Stimulated activated naive B cell treated with anti-CD40 and anti-IgM and Interleukin-4, amounts not matched to agents 10 μg/mL and 1 μg/mL and 100 μg/mL, for 72 hours (primary cell): Measurements from ENCODE around the gene CTBP2.
"Not testable (repeated sequence)": the region's sequence is repeated elsewhere in the genome, so short reads cannot be mapped to it uniquely, and the experiment has no call there.

Experiments used
- ATAC-seq, 2 donors: fragments of 150-1000 bp; cut with Tn5 transposase; replicated peaks; 2 replicates each; pipeline ENCODE4 v1.10.0; 2021; ENCODE audit warnings: moderate library complexity in 1 of 2
- DNase-seq: peaks from one replicate; pipeline ENCODE4 v3.0.0; 2021
- H3K27ac Mint-ChIP-seq: one replicate; pipeline ENCODE4 v1.8.0; 2022; ENCODE audit warnings: mild to moderate bottlenecking, mixed read lengths
- H3K27me3 Mint-ChIP-seq, 2 donors: one replicate each; pipeline ENCODE4 v1.8.0; 2022; ENCODE audit warnings: mixed read lengths in 2 of 2
- H3K36me3 Mint-ChIP-seq, 2 donors: one replicate each; pipeline ENCODE4 v1.8.0; 2022; ENCODE audit warnings: mixed read lengths in 2 of 2, mild to moderate bottlenecking in 1 of 2
- H3K4me1 Mint-ChIP-seq, 2 donors: one replicate each; pipeline ENCODE4 v1.8.0; 2022; ENCODE audit warnings: mixed read lengths in 2 of 2, mild to moderate bottlenecking in 1 of 2
- H3K4me3 Mint-ChIP-seq, 2 donors: one replicate each; pipeline ENCODE4 v1.8.0; 2022; ENCODE audit warnings: mild to moderate bottlenecking in 2 of 2, mixed read lengths in 2 of 2, moderate library complexity in 1 of 2
- H3K9me3 Mint-ChIP-seq, 2 donors: one replicate each; pipeline ENCODE4 v1.8.0; 2022; ENCODE audit warnings: mixed read lengths in 2 of 2, mild to moderate bottlenecking in 1 of 2

CTBP2 gene

GRCh38 chr10:124989526-124989925, 170.8 kb downstream of the CTBP2 start:
- DNase-seq (no peak), ATAC-seq (no peak)
- Mint-ChIP-seq H3K27ac (peak overlapping the region; percentile 59), H3K9me3 (no peaks in the 10 kb centered on the region), H3K4me3 (no peak overlapping the region), H3K4me1 (peaks cover 10 to 24% of the 10 kb centered on the region in 2 donors), H3K36me3 (peaks cover 18 to 31% of the 10 kb centered on the region in 2 donors), H3K27me3 (no peaks in the 10 kb centered on the region)

DNA sequence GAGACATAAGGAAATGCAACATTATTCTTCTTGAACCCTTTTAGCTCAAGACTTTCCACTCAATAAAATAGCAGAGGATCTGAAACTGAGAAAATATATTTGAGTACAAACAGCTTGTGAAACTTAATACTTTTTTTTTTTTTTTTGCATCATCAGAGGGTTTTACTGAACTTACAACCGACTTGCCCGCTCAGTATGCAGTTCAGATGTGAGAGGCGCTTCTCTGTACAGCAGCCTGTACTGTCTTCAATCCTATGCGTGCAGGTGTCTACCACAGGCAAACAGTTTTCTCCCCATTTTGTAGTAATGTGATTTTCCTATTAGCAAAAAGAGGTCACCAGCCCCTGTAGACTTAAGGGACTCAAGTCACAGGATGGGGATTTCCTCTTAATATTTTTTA, 171.6 kb downstream of the CTBP2 start:
- Mint-ChIP-seq H3K36me3 (peaks cover 23 to 36% of the 10 kb centered on the region in 2 donors), H3K4me1 (peaks cover 10 to 26% of the 10 kb centered on the region in 2 donors)
- ATAC-seq, result peak; percentile 80
- H3K27ac Mint-ChIP-seq, H3K9me3 Mint-ChIP-seq, H3K27me3 Mint-ChIP-seq, H3K4me3 Mint-ChIP-seq: not testable (repeated sequence)
- peak; percentile 19 for DNase-seq

- H3K9me3 Mint-ChIP-seq, result no peaks in the 10 kb centered on the region
- no peak overlapping the region for H3K4me3 Mint-ChIP-seq
- H3K4me1 Mint-ChIP-seq, result peaks cover 12 to 29% of the 10 kb centered on the region in 2 donors
- no peak for ATAC-seq
- DNase-seq, result no peak
- H3K36me3 Mint-ChIP-seq, result peaks cover 32 to 45% of the 10 kb centered on the region in 2 donors
- H3K27ac Mint-ChIP-seq, result no peak overlapping the region
- no peaks in the 10 kb centered on the region for H3K27me3 Mint-ChIP-seq
Measured at GRCh38 chr10:124987788-124988187, 172.6 kb downstream of the CTBP2 start.

GRCh38 chr10:124985162-124985561, 175.2 kb downstream of the CTBP2 start:
- Mint-ChIP-seq H3K4me3 (no peak overlapping the region), H3K27ac (no peak overlapping the region), H3K36me3 (peaks cover 34 to 48% of the 10 kb centered on the region in 2 donors), H3K27me3 (no peaks in the 10 kb centered on the region), H3K4me1 (peaks cover 12 to 29% of the 10 kb centered on the region in 2 donors), H3K9me3 (no peaks in the 10 kb centered on the region)
- ATAC-seq (no peak), DNase-seq (no peak)

- no peaks in the 10 kb centered on the region for H3K27me3 Mint-ChIP-seq
- DNase-seq (no peak), ATAC-seq (no peak)
- no peaks in the 10 kb centered on the region for H3K9me3 Mint-ChIP-seq
- H3K4me1 Mint-ChIP-seq, result peaks cover 11 to 26% of the 10 kb centered on the region in 2 donors
- H3K27ac Mint-ChIP-seq, result peak overlapping the region; percentile 75
- H3K36me3 Mint-ChIP-seq, result peaks cover 33 to 49% of the 10 kb centered on the region in 2 donors
- no peak overlapping the region for H3K4me3 Mint-ChIP-seq
Measured at GRCh38 chr10:124984376-124984775, 176.0 kb downstream of the CTBP2 start.

DNA sequence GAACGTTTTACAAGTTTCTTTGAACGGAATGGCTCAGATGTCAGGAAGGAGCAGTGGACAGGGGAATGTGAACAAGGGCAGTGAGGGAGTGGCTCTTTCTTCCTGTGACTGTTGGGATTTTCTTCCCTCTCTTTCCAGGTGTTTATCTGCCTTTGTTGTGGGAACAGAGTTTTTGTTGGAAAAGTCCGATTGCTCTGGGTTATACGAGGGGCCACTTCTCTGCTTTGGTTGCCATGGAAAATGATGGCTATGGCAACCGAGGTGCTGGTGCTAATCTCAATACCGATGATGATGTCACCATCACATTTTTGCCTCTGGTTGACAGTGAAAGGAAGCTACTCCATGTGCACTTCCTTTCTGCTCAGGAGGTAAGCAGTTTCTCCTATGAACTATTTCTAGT, 177.0 kb downstream of the CTBP2 start:
- peaks cover 4 to 16% of the 10 kb centered on the region in 2 donors for H3K4me1 Mint-ChIP-seq
- H3K36me3 Mint-ChIP-seq, result peaks cover 37 to 50% of the 10 kb centered on the region in 2 donors
- no peak overlapping the region for H3K27ac Mint-ChIP-seq
- H3K4me3 Mint-ChIP-seq, result no peak overlapping the region
- no peak for ATAC-seq
- H3K27me3 Mint-ChIP-seq, result no peaks in the 10 kb centered on the region
- DNase-seq, result no peak
- H3K9me3 Mint-ChIP-seq, result no peaks in the 10 kb centered on the region

- no peak overlapping the region for H3K4me3 Mint-ChIP-seq
- peaks cover 31 to 50% of the 10 kb centered on the region in 2 donors for H3K36me3 Mint-ChIP-seq
- ATAC-seq, result no peak
- no peak for DNase-seq
- H3K27me3 Mint-ChIP-seq, result no peaks in the 10 kb centered on the region
- peaks cover 4 to 8% of the 10 kb centered on the region in 2 donors for H3K4me1 Mint-ChIP-seq
- H3K9me3 Mint-ChIP-seq, result no peaks in the 10 kb centered on the region
- no peak overlapping the region for H3K27ac Mint-ChIP-seq
Measured at GRCh38 chr10:124978376-124978725, 182.0 kb downstream of the CTBP2 start.

DNA sequence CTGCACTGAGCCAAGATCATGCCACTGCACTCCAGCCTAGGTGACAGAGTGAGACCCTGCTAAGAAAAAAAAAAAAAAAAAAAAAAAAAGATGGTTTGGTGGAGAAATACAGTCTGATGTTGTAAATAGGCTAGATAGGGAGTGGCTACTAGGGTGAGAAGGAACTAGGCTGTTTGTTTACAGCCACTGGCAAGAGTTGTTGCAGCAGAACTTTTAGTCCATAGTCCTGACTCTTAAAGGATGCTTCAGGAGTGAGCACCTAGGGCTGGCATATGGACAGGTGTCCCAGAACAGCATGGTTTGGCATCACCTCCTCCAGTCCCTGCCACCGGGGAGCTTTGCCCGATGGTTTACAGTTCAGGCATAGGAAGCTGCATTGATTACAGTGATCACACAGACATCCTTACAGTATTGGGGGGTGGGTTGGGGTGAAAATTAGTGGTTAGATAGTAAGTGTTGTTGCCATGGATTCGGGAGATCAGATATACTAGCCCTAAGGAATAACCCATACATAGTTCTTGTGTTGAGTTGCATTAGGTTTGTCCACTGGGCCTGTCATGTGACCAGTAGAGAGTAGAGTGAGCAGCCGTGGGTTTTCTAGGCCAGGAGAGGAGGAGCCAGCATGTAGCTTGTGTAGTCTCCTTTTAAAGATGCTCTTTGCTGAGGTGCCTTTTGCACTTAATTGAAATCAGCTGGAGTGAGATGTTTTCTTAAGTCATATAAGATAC, 182.6 kb downstream of the CTBP2 start:
- peaks cover 26 to 46% of the 10 kb centered on the region in 2 donors for H3K36me3 Mint-ChIP-seq
- H3K27me3 Mint-ChIP-seq, result no peaks in the 10 kb centered on the region
- H3K9me3 Mint-ChIP-seq, result no peaks in the 10 kb centered on the region
- peaks cover 4 to 8% of the 10 kb centered on the region in 2 donors for H3K4me1 Mint-ChIP-seq
- DNase-seq, result no peak
- no peak overlapping the region for H3K4me3 Mint-ChIP-seq
- H3K27ac Mint-ChIP-seq, result peak overlapping the region; percentile 43
- ATAC-seq, result no peak

GRCh38 chr10:124977161-124977560, 183.2 kb downstream of the CTBP2 start:
- no peaks in the 10 kb centered on the region for H3K9me3 Mint-ChIP-seq
- DNase-seq (no peak), ATAC-seq (no peak)
- peaks cover 4 to 8% of the 10 kb centered on the region in 2 donors for H3K4me1 Mint-ChIP-seq
- H3K4me3 Mint-ChIP-seq, result no peak overlapping the region
- H3K27me3 Mint-ChIP-seq, result no peaks in the 10 kb centered on the region
- no peak overlapping the region for H3K27ac Mint-ChIP-seq
- H3K36me3 Mint-ChIP-seq, result peaks cover 25 to 45% of the 10 kb centered on the region in 2 donors

GRCh38 chr10:124975977-124976514, 184.3 kb downstream of the CTBP2 start:
- peaks cover 8 to 15% of the 10 kb centered on the region in 2 donors for H3K4me1 Mint-ChIP-seq
- no peaks in the 10 kb centered on the region for H3K27me3 Mint-ChIP-seq
- peaks cover 20 to 38% of the 10 kb centered on the region in 2 donors for H3K36me3 Mint-ChIP-seq
- no peak overlapping the region for H3K27ac Mint-ChIP-seq
- ATAC-seq (no peak), DNase-seq (no peak)
- no peak overlapping the region for H3K4me3 Mint-ChIP-seq
- no peaks in the 10 kb centered on the region for H3K9me3 Mint-ChIP-seq

DNA sequence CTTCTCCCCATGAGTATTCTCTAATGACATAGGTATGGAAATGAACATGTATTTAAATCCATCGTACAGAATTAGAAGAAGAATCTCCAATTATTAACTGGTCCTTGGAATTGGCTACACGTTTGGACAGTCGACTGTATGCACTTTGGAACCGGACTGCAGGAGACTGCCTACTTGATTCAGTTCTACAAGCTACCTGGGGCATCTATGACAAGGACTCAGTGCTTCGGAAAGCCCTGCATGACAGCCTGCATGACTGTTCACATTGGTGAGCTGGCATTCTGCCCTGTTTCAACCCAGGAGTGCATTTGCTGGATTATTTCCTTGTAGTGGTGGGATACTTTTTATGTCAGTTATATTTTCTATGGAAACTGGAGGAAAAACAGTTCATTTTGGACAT, 186.2 kb downstream of the CTBP2 start:
- no peak overlapping the region for H3K4me3 Mint-ChIP-seq
- peaks cover 23 to 35% of the 10 kb centered on the region in 2 donors for H3K36me3 Mint-ChIP-seq
- no peaks in the 10 kb centered on the region for H3K9me3 Mint-ChIP-seq
- no peaks in the 10 kb centered on the region for H3K27me3 Mint-ChIP-seq
- peaks cover 9 to 25% of the 10 kb centered on the region in 2 donors for H3K4me1 Mint-ChIP-seq
- no peak for ATAC-seq
- no peak for DNase-seq
- H3K27ac Mint-ChIP-seq, result no peak overlapping the region

GRCh38 chr10:124972637-124973036, 187.7 kb downstream of the CTBP2 start:
- Mint-ChIP-seq H3K36me3 (peaks cover 31 to 40% of the 10 kb centered on the region in 2 donors), H3K9me3 (no peaks in the 10 kb centered on the region), H3K27me3 (no peaks in the 10 kb centered on the region), H3K27ac (no peak overlapping the region), H3K4me1 (peaks cover 11 to 18% of the 10 kb centered on the region in 2 donors), H3K4me3 (no peak overlapping the region)
- ATAC-seq, result no peak
- DNase-seq, result no peak

DNA sequence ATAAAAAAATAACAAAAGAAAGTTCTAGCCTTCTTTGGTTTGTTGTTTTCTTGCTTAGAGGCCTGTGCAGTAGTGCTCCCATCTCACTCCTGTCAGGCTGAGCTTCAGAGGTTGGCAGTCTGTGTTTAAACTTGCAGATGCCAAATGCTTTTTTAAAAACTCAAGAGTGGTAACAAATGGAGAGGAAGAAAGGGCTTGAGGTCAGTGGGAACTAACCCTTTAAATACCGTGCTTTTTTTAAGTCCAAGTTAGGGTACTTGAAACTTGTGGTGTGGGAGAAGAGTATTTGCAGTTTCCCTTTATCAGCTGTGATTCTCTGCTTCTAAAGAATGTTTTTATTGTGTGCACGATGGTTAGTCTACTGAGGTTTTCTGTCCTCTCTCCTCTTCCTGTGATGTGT, 189.1 kb downstream of the CTBP2 start:
- H3K4me1 Mint-ChIP-seq, result peaks cover 16 to 24% of the 10 kb centered on the region in 2 donors
- no peak overlapping the region for H3K27ac Mint-ChIP-seq
- DNase-seq (no peak), ATAC-seq (peak in 1 of 2 donors; percentile 39)
- no peak overlapping the region for H3K4me3 Mint-ChIP-seq
- H3K27me3 Mint-ChIP-seq, result no peaks in the 10 kb centered on the region
- H3K9me3 Mint-ChIP-seq, result no peaks in the 10 kb centered on the region
- H3K36me3 Mint-ChIP-seq, result peaks cover 35 to 43% of the 10 kb centered on the region in 2 donors

GRCh38 chr10:124967255-124967654, 193.1 kb downstream of the CTBP2 start:
- no peaks in the 10 kb centered on the region for H3K9me3 Mint-ChIP-seq
- ATAC-seq, result no peak
- peaks cover 25 to 28% of the 10 kb centered on the region in 2 donors for H3K36me3 Mint-ChIP-seq
- peaks cover 16 to 30% of the 10 kb centered on the region in 2 donors for H3K4me1 Mint-ChIP-seq
- DNase-seq, result no peak
- H3K4me3 Mint-ChIP-seq, result no peak overlapping the region
- no peaks in the 10 kb centered on the region for H3K27me3 Mint-ChIP-seq
- H3K27ac Mint-ChIP-seq, result no peak overlapping the region

DNA sequence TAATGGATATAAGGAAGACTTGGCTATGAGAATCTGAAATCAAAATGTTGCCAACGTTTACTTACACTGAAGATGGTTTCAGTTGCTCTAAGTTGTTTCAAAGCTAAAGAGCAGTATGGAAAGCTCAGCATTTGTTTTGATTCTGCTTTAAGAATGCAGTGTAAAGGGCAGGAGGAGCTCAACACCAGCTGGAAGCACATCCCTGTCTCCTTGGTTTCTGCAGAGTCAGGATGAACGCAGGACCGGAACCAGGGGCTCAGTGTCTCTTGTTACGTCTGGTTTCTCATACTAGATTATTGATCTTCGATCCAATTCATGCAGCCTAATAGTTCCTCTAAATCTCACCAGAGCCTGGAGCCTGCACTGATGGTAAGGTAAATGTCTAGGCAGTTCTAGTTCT, 194.4 kb downstream of the CTBP2 start:
- DNase-seq (no peak), ATAC-seq (no peak)
- Mint-ChIP-seq H3K27me3 (no peaks in the 10 kb centered on the region), H3K4me1 (peaks cover 14 to 27% of the 10 kb centered on the region in 2 donors), H3K27ac (no peak overlapping the region), H3K36me3 (peaks cover 25 to 28% of the 10 kb centered on the region in 2 donors), H3K9me3 (no peaks in the 10 kb centered on the region), H3K4me3 (no peak overlapping the region)
